NCI-H128 (cell line): ENCODE data around the gene SKOR1.

Source experiments
- DNase-seq: peaks from one replicate; lab custom pipeline; 2025; ENCODE audit not compliant: unreplicated experiment; lab: John Stamatoyannopoulos, UW

The SKOR1 gene

DNA sequence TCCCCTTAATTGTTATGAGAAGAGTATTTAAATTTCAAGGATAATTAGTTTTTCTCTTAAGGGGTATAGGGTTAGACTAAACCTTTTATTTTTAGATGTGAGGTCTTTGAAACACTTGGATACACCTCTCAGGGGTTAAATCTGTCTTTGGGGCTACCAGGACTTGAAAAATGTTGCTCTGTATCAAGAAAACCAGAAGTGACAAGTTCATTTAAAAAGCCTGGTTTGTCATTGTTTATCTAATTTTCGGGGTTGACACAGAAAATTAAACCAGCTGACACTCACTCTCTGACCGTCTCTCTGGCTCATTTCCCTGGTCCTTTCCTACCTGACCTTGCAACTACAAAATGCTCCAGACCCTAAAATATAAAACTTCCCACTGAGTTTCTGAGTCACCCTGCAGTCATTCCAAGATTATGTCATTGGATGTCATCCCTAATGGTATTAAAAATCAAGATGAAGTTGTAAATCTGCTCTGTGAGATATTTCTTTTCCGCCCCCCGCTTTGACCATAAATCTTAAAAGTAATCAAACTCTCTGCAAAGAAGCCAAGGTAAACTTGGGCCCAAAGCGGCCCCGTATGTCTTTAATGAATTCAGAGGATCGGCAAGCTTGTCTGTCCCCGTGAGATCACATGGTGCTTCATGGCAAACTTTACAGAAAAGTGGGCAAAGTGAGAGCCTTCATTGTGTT is 32.9 kb upstream of the SKOR1 start:
- DNase-seq: no peak

- no peak for DNase-seq
These were observed 30.3 kb upstream of the SKOR1 start for GRCh38 chr15:67794832-67795574.

GRCh38 chr15:67796196-67797127 is 28.8 kb upstream of the SKOR1 start:
- DNase-seq: no peak

- no peak for DNase-seq
These were observed 25.5 kb upstream of the SKOR1 start for GRCh38 chr15:67799801-67800205.

DNA sequence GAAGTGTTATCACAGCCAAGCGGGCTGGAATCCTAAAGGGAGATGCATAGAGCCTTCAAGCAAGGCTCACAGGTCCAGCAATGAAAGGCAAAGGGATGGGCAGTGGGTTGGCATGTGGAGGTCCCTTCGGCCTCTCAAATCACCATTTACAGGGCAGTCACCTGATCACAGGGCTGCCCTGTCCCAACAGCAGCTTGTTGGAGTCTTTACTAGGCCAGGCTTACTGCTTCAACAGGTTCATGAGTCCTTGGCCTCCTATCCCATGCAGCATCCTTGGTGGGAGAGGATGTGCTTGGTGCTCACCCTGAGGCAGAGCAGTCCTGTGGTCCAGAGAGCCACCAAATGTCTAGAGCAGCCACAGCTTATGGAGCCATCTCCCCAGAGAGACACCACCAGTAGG is 24.2 kb upstream of the SKOR1 start:
- no peak for DNase-seq

DNA sequence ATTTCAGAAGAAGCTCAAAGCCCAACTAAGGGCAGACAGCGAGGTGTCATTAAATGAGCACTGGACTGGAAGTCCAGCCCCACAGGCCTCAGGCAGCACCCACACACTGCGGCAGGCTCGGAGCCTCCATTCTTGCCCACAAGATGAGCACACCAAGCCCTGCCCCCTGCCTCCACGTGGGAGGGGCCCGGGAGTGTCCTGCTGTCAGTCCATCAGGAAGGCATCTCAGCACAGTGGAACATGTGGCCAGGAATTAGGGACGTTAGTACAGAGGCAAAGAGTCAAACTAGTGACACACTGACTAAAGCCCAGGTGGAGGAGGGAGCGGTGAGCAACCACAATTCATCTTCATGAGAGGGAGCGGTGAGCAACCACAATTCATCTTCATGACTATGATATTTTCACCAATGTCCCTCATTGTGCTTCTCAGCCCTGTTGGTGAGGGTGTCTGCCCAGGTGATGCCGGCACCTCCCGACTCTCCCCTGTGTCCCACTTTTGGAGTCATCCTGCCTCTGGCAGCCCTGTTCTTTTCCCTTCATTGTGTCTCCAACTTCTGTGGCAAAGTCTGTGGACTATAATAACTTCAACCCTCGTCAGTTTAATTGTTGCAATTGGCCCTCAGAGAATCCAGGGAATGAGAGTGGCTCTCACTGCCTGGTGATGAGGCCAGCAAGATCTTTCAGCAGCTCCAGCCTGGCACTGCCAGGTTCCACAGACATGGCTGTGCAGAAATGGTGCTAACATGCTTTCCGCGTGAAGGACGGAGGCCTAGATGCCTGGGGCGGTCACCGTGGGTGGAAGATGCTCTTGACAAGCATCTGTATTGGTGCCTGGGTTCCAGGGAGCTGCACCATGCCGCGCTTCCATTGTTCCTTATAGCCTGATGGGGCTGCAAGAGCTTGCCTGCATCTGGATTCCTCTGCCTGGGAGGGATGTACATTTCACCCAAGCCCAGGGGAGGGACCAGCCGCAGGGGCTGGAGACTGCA is 23.1 kb upstream of the SKOR1 start:
- no peak for DNase-seq

GRCh38 chr15:67803299-67803698 is 22.0 kb upstream of the SKOR1 start:
- no peak for DNase-seq

DNA sequence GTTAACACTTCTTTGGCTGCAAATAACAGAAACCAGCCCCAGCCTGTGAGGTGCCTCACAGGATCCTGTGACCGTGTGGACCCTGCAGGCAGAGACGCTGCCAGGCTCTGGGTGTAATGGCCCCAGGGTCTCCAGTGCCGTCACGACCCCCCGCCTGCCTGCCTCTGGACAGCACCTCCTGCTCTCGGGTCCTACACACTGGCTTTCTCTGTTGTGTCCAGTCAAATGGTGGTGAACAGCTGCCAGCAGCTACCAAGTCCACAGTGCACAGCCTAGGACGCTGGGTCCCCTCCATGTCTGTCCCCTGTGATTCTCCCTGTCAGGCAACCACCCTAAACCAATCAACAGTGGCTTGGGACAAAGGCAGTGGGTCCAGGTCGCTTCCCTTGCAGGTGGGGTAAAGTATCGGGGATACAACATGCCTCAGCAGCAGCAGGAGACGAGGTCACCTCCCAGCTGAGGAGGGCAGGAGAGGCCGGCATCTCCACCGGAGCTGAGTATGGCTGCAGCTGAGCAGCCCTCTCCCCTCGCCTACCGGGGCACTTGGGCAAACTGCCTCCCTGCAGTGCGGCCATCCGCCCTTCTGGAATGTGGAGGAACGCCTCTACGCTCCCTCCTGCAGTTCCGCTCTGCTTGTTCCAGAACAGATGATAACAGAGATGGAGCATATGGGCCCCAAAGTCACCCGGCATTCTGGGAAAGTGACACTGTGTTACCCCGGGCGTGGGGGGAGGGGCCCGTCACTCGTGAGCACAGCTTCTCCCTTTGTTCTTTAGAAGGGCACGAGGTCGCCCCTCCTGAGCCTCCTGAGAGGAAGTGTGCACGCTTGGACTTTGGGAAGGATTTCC is 21.1 kb upstream of the SKOR1 start:
- DNase-seq: no peak

- DNase-seq: no peak
These were observed 20.2 kb upstream of the SKOR1 start for GRCh38 chr15:67805008-67805665.

- DNase-seq: no peak
These were observed 19.4 kb upstream of the SKOR1 start for GRCh38 chr15:67805666-67806516.

- DNase-seq: no peak
These were observed 18.8 kb upstream of the SKOR1 start for GRCh38 chr15:67806536-67806935.

DNA sequence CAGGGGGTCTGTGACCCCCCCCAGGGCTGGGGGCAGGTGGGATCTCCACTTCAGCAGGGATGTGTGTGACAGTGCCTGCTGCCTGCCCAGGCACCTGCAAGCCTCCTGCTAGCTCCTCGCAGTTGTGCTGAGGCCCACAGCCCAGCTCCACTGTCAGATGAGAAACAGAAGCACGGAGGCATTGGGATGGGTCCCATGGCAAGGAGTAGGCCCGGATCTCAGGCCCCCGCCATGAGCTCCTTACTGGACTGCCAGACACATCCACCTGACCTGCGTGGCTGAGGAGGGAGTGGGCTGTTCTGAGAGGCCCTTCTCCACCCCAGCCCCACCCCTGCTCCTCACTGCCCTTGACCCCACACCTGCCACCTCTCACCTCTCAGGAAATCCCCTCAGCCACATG is 18.2 kb upstream of the SKOR1 start:
- DNase-seq: no peak

DNA sequence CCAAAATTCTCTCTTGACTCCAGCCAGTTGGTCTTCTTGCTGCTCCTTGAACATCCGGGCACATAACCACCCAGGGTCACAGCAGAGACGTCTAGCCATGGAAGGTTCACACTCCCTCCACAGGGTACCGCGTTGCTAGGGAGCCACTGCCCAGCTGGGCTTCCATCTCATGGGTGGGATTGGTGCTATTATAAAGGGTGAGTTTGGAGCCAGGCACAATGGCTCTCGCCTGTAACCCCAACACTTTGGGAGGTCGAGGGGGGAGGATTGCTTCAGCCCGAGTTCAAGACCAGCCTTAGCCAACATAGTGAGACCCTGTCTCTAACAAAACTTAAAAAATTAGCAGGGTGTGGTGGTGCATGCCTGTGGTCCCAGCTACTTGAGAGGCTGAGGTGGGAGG is 17.5 kb upstream of the SKOR1 start:
- no peak for DNase-seq

DNA sequence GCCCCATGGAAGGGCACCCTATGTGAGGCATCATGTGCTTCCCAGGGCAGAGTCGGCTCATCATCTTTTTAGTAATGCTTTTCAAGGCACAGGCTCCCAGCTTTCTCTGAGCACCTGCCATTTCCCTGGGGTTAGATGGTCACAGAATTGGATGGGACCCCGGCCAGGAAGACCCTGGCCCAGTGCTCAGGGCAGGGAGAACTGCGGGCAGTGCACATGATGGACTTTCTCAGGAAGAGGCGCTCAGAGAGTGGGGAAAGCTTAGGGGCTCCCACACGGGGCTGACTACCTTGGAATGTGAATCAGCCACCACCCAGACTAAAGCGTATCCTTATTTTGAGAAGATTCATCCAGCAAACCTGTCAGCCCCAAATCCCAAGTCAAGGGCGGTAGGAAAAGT is 16.5 kb upstream of the SKOR1 start:
- DNase-seq: no peak

- no peak for DNase-seq
These were observed 15.9 kb upstream of the SKOR1 start for GRCh38 chr15:67809441-67809840.

- no peak for DNase-seq
These were observed 15.4 kb upstream of the SKOR1 start for GRCh38 chr15:67809866-67810265.

DNA sequence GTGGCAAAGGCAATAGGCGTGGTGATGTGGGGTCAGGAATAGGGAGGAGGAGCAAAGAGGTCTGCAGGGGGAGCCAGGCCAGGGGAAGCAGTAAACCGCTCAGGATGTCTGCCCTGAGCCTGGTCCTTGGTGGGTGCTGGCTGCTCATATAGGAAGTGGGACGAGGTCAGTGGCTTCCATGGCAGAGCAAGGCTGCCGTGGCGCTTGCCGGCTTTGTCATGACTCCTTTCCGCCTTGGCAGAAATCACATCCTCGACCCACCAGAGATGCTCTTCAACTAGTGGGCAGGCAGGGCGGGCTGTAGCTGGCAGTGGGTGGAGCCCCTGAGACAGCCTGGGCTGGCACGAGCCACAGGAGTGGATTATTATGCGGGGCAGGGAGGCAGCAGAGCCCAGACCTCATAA is 13.1 kb upstream of the SKOR1 start:
- DNase-seq: no peak

DNA sequence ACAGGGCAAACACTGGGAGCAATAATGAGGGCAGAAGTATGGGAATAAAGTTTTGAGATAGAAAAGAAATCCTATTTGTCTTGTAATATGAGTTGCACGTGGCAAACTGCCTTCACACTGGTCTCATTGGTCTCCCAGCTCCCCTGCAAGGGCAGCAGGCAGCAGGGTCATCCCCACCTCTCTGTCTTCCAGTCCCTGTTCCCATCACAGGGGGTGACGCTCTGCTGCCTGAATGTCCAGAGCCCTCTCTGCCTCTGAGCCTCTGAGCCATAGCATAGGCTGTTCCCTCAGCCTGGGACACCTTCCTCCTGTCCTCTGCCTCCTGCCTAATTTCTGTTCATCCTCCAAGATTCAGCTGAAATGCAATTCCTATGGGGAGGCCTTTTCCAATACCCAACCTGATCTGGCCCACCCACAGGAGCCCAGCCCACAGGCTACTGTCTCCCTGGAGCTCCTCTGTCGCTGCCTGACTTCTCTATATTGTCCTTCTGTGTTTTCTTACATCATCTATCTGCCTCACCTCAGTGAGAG is 12.1 kb upstream of the SKOR1 start:
- no peak for DNase-seq
